H1 (cell line): Measurements from ENCODE around the gene DOK3. TPM values are rescaled to one million over a fixed set of nuclear protein-coding genes. Genes with fewer than 3 reads are reported as not detected.

Source experiments
- CTCF ChIA-PET: fragments of 300-600 bp; sonication (Branson Sonifier 250); formaldehyde crosslinking; loops from one replicate; lab custom pipeline; 2021; ENCODE audit not compliant: partially characterized antibody; lab: Charles Lee
- POLR2A ChIA-PET: fragments of 300-600 bp; sonication (Branson Sonifier 250); formaldehyde crosslinking; loops from one replicate; lab custom pipeline; 2021; ENCODE audit warnings: inconsistent platforms; ENCODE audit not compliant: partially characterized antibody; lab: Charles Lee
- DNase-seq, 2 experiments: peaks; one replicate each; pipeline versions ENCODE4 v3.0.0 to v3.0.0-alpha.2; 2010 to 2022; ENCODE audit warnings: low spot score in 2 of 2, low read depth in 1 of 2, mixed read lengths in 1 of 2
- FAIRE-seq: peaks from 2 replicates; lab custom pipeline; 2011; peaks lifted over from hg19 to GRCh38; lab: Jason Lieb, UNC
- H2AFZ ChIP-seq: 2 replicates; pipeline ENCODE4 v1.8.1; 2012; ENCODE audit warnings: low read length, inconsistent platforms
- H2AK5ac ChIP-seq: 2 replicates; pipeline ENCODE4 v1.6.1; 2013; ENCODE audit warnings: low read depth, low read length
- H2BK120ac ChIP-seq: replicated peaks from 2 replicates; pipeline ENCODE3; 2013; ENCODE audit warnings: low read depth, low read length, inconsistent platforms
- H2BK12ac ChIP-seq: 2 replicates; pipeline ENCODE4 v1.6.1; 2013; ENCODE audit warnings: low read depth, low read length
- H2BK15ac ChIP-seq: 2 replicates; pipeline ENCODE4 v1.6.1; 2013; ENCODE audit warnings: low read length
- H2BK20ac ChIP-seq: 2 replicates; pipeline ENCODE4 v1.6.1; 2013; ENCODE audit warnings: low read length
- H2BK5ac ChIP-seq: 2 replicates; pipeline ENCODE4 v1.6.1; 2013; ENCODE audit warnings: low read depth, low read length
- H3K14ac ChIP-seq: 2 replicates; pipeline ENCODE4 v1.6.1; 2013; ENCODE audit warnings: inconsistent platforms; ENCODE audit not compliant: insufficient read length
- H3K18ac ChIP-seq: 2 replicates; pipeline ENCODE4 v1.6.1; 2013; ENCODE audit warnings: low read length; ENCODE audit errors: extremely low read depth
- H3K23ac ChIP-seq: 2 replicates; pipeline ENCODE4 v1.6.1; 2013; ENCODE audit warnings: inconsistent platforms; ENCODE audit not compliant: insufficient read length
- H3K23me2 ChIP-seq: 2 replicates; pipeline ENCODE4 v1.6.1; 2013; ENCODE audit warnings: low read depth, low read length
- H3K27ac ChIP-seq: 2 replicates; pipeline ENCODE4 v1.6.1; 2011; ENCODE audit warnings: low read depth, low read length, inconsistent platforms
- H3K27me3 ChIP-seq, 4 experiments: replicated peaks in 1 of 4; 1 replicate in 1 of 4; 2 replicates in 3 of 4; pipeline versions ENCODE4 v1.6.1 to v1.8.1; 2011 to 2013; ENCODE audit warnings: low read length in 3 of 4, mild to moderate bottlenecking in 3 of 4, inconsistent platforms in 2 of 4, mixed read lengths in 2 of 4, moderate library complexity in 1 of 4; ENCODE audit not compliant: control insufficient read depth in 3 of 4, insufficient read depth in 3 of 4; ENCODE audit errors: extremely low read depth in 1 of 4
- H3K36me3 ChIP-seq, 4 experiments: 2 replicates each; pipeline versions ENCODE4 v1.6.1 to v1.8.1; 2011 to 2013; ENCODE audit warnings: mild to moderate bottlenecking in 4 of 4, low read length in 3 of 4, moderate library complexity in 2 of 4, control low read depth in 1 of 4, inconsistent platforms in 1 of 4; ENCODE audit not compliant: insufficient read depth in 4 of 4, control insufficient read depth in 2 of 4
- H3K4ac ChIP-seq: replicated peaks from 2 replicates; pipeline ENCODE3; 2013; ENCODE audit warnings: low read length, low read depth, mixed read lengths, inconsistent platforms; ENCODE audit not compliant: insufficient read length
- H3K4me1 ChIP-seq, 4 experiments: replicated peaks in 1 of 4; 1 replicate in 1 of 4; 2 replicates in 3 of 4; pipeline versions ENCODE4 v1.6.1 to v1.8.1; 2011 to 2013; ENCODE audit warnings: low read length in 3 of 4, inconsistent platforms in 2 of 4, mixed read lengths in 1 of 4; ENCODE audit not compliant: insufficient read depth in 4 of 4, control insufficient read depth in 3 of 4
- H3K4me2 ChIP-seq, 2 experiments: 2 replicates each; pipeline versions ENCODE4 v1.6.1 to v1.8.1; 2011 to 2013; ENCODE audit warnings: low read depth in 2 of 2, low read length in 2 of 2, control low read depth in 1 of 2, inconsistent platforms in 1 of 2, mild to moderate bottlenecking in 1 of 2; ENCODE audit not compliant: insufficient read depth in 1 of 2
- H3K4me3 ChIP-seq, 4 experiments: fragments of 200-600, 300-600 bp in 1 of 4; sonication (generic), shearing (Covaris generic), sonication (Bioruptor Twin) in 1 of 4; 2 replicates each; pipeline versions ENCODE4 v1.5.1 to v1.8.1; 2011 to 2016; ENCODE audit warnings: low read length in 4 of 4, low read depth in 3 of 4, control low read depth in 2 of 4, inconsistent platforms in 2 of 4, mild to moderate bottlenecking in 2 of 4, mixed read lengths in 1 of 4, moderate library complexity in 1 of 4; ENCODE audit not compliant: insufficient read depth in 2 of 4; ENCODE audit errors: extremely low read depth in 1 of 4
- H3K56ac ChIP-seq: replicated peaks from 2 replicates; pipeline ENCODE3; 2013; ENCODE audit warnings: low read depth, mild to moderate bottlenecking, mixed read lengths, low read length, inconsistent platforms; ENCODE audit not compliant: insufficient read length
- H3K79me1 ChIP-seq: 2 replicates; pipeline ENCODE4 v1.6.1; 2013; ENCODE audit warnings: low read depth, low read length, control low read depth
- H3K79me2 ChIP-seq, 2 experiments: 2 replicates each; pipeline versions ENCODE4 v1.6.1 to v1.8.1; 2012 to 2013; ENCODE audit warnings: low read length in 2 of 2, mild to moderate bottlenecking in 2 of 2, inconsistent platforms in 1 of 2; ENCODE audit not compliant: insufficient read depth in 2 of 2, control insufficient read depth in 1 of 2
- H3K9ac ChIP-seq, 4 experiments: replicated peaks in 1 of 4; 1 replicate in 1 of 4; 2 replicates in 3 of 4; pipeline versions ENCODE4 v1.6.1 to v1.8.1; 2011 to 2013; ENCODE audit warnings: low read depth in 3 of 4, low read length in 3 of 4, control low read depth in 2 of 4, mild to moderate bottlenecking in 2 of 4, moderate library complexity in 2 of 4, inconsistent platforms in 1 of 4; ENCODE audit errors: extremely low read depth in 1 of 4
- H3K9me3 ChIP-seq, 2 experiments: 2 replicates each; pipeline versions ENCODE4 v1.6.1 to v1.8.1; 2012 to 2013; ENCODE audit warnings: mild to moderate bottlenecking in 2 of 2, moderate library complexity in 2 of 2, control low read depth in 1 of 2, inconsistent platforms in 1 of 2, low read depth in 1 of 2, low read length in 1 of 2, mixed read lengths in 1 of 2; ENCODE audit not compliant: insufficient read depth in 2 of 2
- H4K20me1 ChIP-seq, 2 experiments: replicated peaks in 1 of 2; 2 replicates each; pipeline versions ENCODE3 to v1.8.1; 2011 to 2013; ENCODE audit warnings: inconsistent platforms in 2 of 2, low read length in 2 of 2, mild to moderate bottlenecking in 1 of 2; ENCODE audit not compliant: insufficient read depth in 2 of 2, control insufficient read depth in 1 of 2
- H4K5ac ChIP-seq: 2 replicates; pipeline ENCODE4 v1.6.1; 2013; ENCODE audit warnings: low read length, low read depth, mixed read lengths, inconsistent platforms; ENCODE audit not compliant: insufficient read length
- H4K8ac ChIP-seq: 2 replicates; pipeline ENCODE4 v1.8.0; 2013; ENCODE audit warnings: mild to moderate bottlenecking, moderate library complexity, low read length, inconsistent platforms; ENCODE audit not compliant: insufficient read depth; ENCODE audit errors: extremely low read depth
- H4K91ac ChIP-seq: replicated peaks from 2 replicates; pipeline ENCODE3; 2013; ENCODE audit warnings: low read length, mixed read lengths, inconsistent platforms; ENCODE audit not compliant: insufficient read length
- BACH1 ChIP-seq: IDR thresholded peaks from 2 replicates; pipeline ENCODE4 v1.6.1; 2012; ENCODE audit warnings: low read length, improper control_type of control experiment
- CEBPB ChIP-seq: IDR thresholded peaks from 2 replicates; pipeline ENCODE4 v1.6.1; 2012; ENCODE audit warnings: low read depth, low read length
- CREB1 ChIP-seq: IDR thresholded peaks from 2 replicates; pipeline ENCODE4 v1.6.1; 2012; ENCODE audit warnings: inconsistent platforms
- EP300 ChIP-seq, 2 experiments: IDR thresholded peaks; 1 replicate in 1 of 2; 2 replicates in 1 of 2; pipeline ENCODE4 v1.6.1; 2011 to 2012; ENCODE audit warnings: low read depth in 2 of 2, low read length in 2 of 2, mild to moderate bottlenecking in 2 of 2, borderline replicate concordance in 1 of 2, inconsistent platforms in 1 of 2, moderate library complexity in 1 of 2
- GABPA ChIP-seq: IDR thresholded peaks from 2 replicates; pipeline ENCODE4 v1.6.1; 2011; ENCODE audit warnings: mild to moderate bottlenecking, low read length, moderate library complexity, borderline replicate concordance; ENCODE audit not compliant: insufficient read depth
- GTF2F1 ChIP-seq: IDR thresholded peaks from 2 replicates; pipeline ENCODE4 v1.6.1; 2012; ENCODE audit warnings: low read depth, low read length, improper control_type of control experiment, borderline replicate concordance
- HDAC6 ChIP-seq: IDR thresholded peaks from one replicate; pipeline ENCODE4 v1.7.1; 2012; ENCODE audit warnings: low read depth, mild to moderate bottlenecking, inconsistent platforms, low read length, moderate library complexity
- POU5F1 ChIP-seq: IDR thresholded peaks from 2 replicates; pipeline ENCODE4 v1.6.1; 2011; ENCODE audit warnings: low read depth, mild to moderate bottlenecking, low read length, moderate library complexity
- RFX5 ChIP-seq: IDR thresholded peaks from 2 replicates; pipeline ENCODE4 v1.6.1; 2011; ENCODE audit warnings: low read depth, low read length, improper control_type of control experiment, borderline replicate concordance
- SP2 ChIP-seq: IDR thresholded peaks from 2 replicates; pipeline ENCODE4 v1.6.1; 2012; ENCODE audit warnings: mild to moderate bottlenecking, low read length, inconsistent platforms
- SRF ChIP-seq: IDR thresholded peaks from 2 replicates; pipeline ENCODE4 v1.6.1; 2011; ENCODE audit warnings: mild to moderate bottlenecking, low read depth, low read length, moderate library complexity
- TAF1 ChIP-seq: IDR thresholded peaks from 2 replicates; pipeline ENCODE4 v1.6.1; 2011; ENCODE audit warnings: mild to moderate bottlenecking, low read depth, low read length
- TEAD4 ChIP-seq: IDR thresholded peaks from 2 replicates; pipeline ENCODE4 v1.6.1; 2012; ENCODE audit warnings: low read depth, low read length, inconsistent platforms, mixed read lengths
- ZNF274 ChIP-seq: IDR thresholded peaks from 2 replicates; pipeline ENCODE4 v1.7.0; 2012; ENCODE audit warnings: low read length, borderline replicate concordance; ENCODE audit errors: extremely low read depth
- WGBS, 2 experiments: shearing (Covaris generic) in 1 of 2; methylation state at CpG; one replicate each; pipeline versions ENCODE4 v1.1.6 to v1.1.7; 2013 to 2015; ENCODE audit warnings: low lambda C conversion rate in 2 of 2, mixed read lengths in 2 of 2, inconsistent platforms in 1 of 2, low coverage in 1 of 2, missing lambda C conversion rate in 1 of 2; ENCODE audit not compliant: insufficient replicate concordance in 2 of 2, insufficient coverage in 1 of 2, insufficient read length in 1 of 2; ENCODE audit errors: extremely low coverage in 1 of 2, missing lambda C conversion rate in 1 of 2; 5-methylcytosine and 5-hydroxymethylcytosine counted together
- polyA plus RNA-seq, 7 experiments: library from polyadenylated mRNA; depleted of rRNA in 3 of 7; stranded (reverse) in 5 of 7; unstranded in 2 of 7; fragments of >200 nt in 5 of 7; fragments of 200-250 nt in 2 of 7; gene quantifications; 1 replicate in 5 of 7; 2 replicates in 1 of 7; 4 replicates in 1 of 7; pipeline versions ENCODE4 v1.2.1 to v1.2.3, GENCODE V29; 2011 to 2013; ENCODE audit warnings: missing spikeins in 2 of 7, mixed read lengths in 2 of 7
- total RNA-seq: library from RNA; stranded (reverse); fragmentation: NEBNext Ultra II Directional; extraction: Animal tissue kit (Norgen Biotek cat#: 25700); gene quantifications from 2 replicates; pipeline ENCODE4 v1.2.1, GENCODE V29; 2021

Gene DOK3
- total and polyA plus RNA-seq, 2 of the 8 experiments (the other 6 are each of a cell fraction or from before 2014, with no cell fraction given) = 4.2 to 6.4 TPM

- Histone ChIP-seq H3K4ac (no peak overlapping the region), H4K91ac (no peak overlapping the region), H3K23ac (no peak overlapping the region), H4K8ac (no peak overlapping the region), H4K20me1 (peaks cover 9% of the 10 kb centered on the region in 2 experiments), H3K9me3 (no peaks in the 10 kb centered on the region), H3K4me3 (no peak overlapping the region), H2BK5ac (no peak overlapping the region), H3K14ac (no peak overlapping the region), H2BK20ac (no peak overlapping the region), H3K36me3 (peaks cover 29 to 63% (median 42%) of the 10 kb centered on the region in 4 experiments; a peak in 7 of 8 replicates), H3K18ac (no peak overlapping the region), H2BK15ac (no peak overlapping the region), H3K56ac (no peak overlapping the region), H4K5ac (no peak overlapping the region), H3K9ac (no peak overlapping the region), H3K79me2 (no peaks in the 10 kb centered on the region), H3K4me1 (no peaks in the 10 kb centered on the region), H3K4me2 (no peak overlapping the region), H2BK120ac (no peak overlapping the region), H2BK12ac (no peak overlapping the region), H2AK5ac (no peak overlapping the region), H3K79me1 (no peaks in the 10 kb centered on the region), H3K23me2 (no peaks in the 10 kb centered on the region), H3K27me3 (no peaks in the 10 kb centered on the region), H2AFZ (no peak overlapping the region), H3K27ac (no peak overlapping the region)
- DNase-seq (no peak), FAIRE-seq (no peak)
- POLR2A ChIA-PET = interaction anchor here (0.8 to 5.0 kb wide), 8 partner anchors 8 to 28 kb away, joined by 3 to 11 read pairs (median 4); partner anchors contain the start of gene PDLIM7
- CTCF ChIA-PET = interaction anchor here (0.6 to 2.2 kb wide), 6 partner anchors 9 to 214 kb away, joined by 3 to 12 read pairs (median 3); partner anchors contain the start of gene DOK3
- 94% methylated on average over 13 of the region's 19 CpGs; no CpG with 5 or more reads in 1 of the 2 experiments for WGBS, 2 experiments
- TF ChIP-seq RFX5 (no peak), ZNF274 (no peak), SP2 (no peak), SRF (no peak), TEAD4 (no peak), TAF1 (no peak), CEBPB (no peak), CREB1 (no peak), BACH1 (no peak), POU5F1 (no peak), EP300 (IDR thresholded peaks at IDR 0.05; ENCODE audit: borderline replicate concordance in 1 of 2, low read depth in 2 of 2, low read length in 2 of 2) (no peak), HDAC6 (no peak), GABPA (no peak), GTF2F1 (no peak)
These were observed 14.3 kb upstream of the DOK3 start for GRCh38 chr5:177523711-177524538.
